GM21515 (cell line): Measurements from ENCODE around the gene ZFAND2B.

Experiments
- ATAC-seq: cut with Tn5 transposase; IDR thresholded peaks from one replicate; pipeline ENCODE4 v1.9.1; 2021; ENCODE audit not compliant: unreplicated experiment

Gene ZFAND2B

DNA sequence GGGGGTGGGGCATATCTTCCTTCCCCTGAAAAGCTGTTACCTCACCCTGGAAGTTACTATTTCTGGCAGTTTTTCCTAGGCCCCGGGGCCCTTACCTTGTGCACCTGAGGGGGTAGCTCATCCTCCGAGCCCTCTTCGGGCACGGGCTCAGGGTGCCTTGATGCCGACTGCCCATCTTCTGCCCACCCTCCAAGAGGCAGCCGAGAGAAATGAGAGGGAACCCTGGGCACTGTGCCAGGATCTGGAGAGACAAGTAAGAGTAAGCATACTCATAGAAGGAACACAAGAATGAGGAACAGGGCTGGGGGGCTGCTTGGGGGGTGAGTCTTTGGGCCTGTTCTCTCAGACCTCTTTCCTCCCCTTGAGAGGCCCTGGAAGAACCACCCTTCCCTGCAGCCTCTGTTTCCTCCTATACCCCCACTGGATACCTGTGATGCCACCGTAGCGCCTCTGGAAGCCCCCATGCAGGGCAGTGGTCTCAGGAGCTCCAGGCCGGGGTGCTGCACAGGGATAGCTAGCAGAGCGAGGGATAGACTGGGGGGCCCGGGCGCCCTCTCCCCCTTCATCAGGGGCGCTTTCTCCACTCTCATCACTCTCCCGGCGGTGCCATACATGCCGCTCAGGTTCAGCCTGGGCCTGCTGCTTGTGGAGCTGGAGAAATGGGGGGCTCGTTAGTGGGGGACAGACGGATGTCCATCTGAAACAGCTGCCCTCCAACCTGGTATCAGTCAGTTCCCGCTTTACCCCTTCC is 14.2 kb downstream of the ZFAND2B start:
- ATAC-seq, result no peak

DNA sequence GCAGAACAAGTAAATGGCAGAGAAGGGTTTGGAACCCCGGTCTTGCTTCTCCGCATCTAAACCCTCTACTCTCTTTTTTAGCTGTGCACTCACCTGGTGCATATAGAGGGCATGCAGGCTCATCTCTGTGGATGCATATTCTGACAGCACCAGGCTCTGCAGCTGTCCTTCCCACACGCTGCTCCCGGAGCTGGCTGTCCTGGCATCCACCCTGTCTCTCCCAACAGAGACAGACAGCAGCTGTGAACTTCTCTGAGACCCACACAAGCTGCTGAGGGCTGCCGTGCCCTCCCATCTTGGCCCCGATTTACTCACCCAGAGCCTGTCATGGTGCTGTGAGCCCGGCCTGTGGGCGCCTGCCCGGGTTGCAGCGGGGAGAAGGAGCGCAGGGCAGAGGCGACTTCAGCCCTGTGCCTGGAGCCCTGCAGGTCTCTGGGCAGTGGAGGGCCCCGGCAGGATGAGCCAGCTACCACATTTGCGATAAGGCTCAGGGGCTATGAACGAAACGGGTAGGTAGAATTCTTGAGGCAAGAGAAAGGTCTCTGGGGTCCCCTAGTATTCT is 15.5 kb downstream of the ZFAND2B start:
- no peak for ATAC-seq

DNA sequence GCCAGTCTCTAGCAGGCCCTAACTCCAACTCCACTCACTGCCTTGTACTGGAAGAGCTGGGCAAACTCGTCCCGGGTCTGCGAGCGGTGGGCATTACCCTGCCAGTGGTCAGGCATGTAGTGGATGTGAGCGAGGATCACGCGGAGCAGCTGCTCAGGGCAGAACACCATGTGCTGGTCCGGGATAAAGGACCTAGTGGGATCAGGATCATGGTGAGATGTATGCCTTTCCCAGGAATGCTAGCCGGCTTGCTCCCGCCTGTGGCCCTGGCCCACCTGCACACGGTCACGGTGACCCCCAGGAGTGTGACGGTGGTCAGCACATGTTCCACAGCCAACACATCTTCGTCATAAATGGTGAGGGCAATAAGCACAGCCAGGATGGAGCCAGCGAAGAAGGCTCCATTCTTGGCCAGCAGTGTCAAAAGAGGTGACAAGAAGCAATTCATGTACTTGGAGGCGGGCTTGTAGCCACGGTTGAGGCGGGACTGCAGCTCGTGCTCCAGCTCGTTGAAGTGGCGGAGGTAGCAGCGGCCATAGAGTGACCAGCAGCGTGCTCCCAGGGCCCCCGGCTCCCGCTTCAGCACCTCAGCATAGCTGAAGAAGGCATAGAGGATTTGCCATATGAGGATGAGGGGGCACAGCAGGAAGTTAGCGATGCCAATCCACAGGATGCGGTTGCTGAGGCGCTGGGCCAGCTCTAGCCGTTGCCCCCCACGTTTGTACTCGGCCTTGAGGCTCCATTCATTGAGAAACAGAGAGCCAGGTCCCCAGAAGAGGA is 17.4 kb downstream of the ZFAND2B start:
- no peak for ATAC-seq

DNA sequence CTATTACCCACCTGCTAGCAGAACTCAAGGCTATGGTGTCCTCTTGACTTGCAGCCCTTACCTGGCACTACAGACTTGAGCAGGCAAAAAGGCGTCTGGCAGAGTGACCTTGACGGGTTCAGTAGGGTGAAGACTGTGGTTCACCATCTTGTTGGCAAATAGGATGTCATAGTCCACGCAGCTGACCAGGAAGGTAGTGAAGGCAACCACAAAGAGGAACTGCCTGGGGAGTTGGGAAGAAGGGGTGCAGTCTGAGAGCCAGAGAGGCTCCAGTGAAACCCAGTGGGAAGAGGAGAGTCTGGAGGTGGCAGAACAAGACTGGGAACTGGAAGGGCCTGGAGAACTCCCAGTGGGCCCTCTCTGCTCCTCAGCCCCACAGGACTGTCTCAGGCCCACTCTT is 18.8 kb downstream of the ZFAND2B start:
- no peak for ATAC-seq

DNA sequence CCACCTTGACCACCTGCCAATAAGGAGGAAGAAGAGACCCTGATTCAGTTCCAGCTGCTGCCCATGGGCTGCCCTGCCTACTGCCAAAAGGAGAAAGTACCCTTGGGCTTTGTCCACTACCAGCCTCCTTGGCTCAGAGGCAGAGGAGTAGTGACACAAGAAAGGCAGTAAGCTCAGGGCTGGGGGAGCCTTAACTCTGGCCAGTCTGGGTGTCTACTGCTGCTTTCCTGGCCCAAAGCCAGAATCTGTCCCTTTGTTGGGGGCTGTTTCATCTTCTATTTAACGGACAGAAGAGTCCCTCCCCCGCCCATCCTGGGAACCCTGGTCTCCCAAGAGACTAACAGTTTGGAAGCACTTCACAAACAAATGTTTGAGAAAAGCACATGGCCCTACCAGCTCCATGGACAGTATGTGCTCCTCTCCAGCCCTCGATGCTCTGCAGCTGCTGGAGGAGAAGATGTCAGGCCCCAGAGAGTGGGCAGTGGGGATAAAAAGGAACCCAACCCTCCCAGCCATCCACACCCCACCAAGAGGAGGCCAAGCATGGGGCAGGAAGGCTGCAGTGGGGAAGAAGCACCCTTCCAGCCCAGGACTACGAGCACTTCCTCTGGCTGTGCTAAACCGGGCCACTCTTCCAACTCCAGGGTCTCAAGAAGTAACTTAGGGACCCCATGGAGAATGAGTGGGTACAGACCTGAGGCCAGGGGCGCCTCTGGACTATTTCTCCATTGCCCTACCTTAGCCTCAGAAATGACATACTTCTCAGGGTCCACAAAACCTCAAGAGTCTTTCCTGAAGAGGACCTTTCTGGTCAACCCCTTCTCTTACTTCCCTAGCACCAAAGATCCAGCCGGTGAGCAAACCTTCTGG is 21.7 kb downstream of the ZFAND2B start:
- peak; percentile 0 for ATAC-seq

DNA sequence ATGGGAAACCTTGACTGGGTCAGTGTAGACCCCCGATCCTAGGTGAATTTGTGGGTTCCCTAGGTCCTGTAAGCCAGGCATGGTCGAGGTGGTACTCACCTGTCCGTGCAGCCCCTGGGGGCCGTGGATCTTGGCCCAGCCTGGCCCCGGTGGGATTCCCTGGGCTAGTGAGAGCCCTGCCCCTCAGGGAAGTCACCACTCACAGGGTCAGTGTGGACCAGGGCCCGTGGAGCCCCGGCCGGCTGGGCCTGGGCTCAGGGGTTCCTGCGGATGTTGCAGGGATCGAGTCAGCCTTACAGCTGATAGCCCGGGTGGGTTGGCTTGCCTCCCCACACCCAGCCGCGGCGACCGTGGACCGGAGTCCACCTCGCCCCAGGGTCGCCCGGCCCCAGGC is 22.3 kb downstream of the ZFAND2B start:
- no peak for ATAC-seq

DNA sequence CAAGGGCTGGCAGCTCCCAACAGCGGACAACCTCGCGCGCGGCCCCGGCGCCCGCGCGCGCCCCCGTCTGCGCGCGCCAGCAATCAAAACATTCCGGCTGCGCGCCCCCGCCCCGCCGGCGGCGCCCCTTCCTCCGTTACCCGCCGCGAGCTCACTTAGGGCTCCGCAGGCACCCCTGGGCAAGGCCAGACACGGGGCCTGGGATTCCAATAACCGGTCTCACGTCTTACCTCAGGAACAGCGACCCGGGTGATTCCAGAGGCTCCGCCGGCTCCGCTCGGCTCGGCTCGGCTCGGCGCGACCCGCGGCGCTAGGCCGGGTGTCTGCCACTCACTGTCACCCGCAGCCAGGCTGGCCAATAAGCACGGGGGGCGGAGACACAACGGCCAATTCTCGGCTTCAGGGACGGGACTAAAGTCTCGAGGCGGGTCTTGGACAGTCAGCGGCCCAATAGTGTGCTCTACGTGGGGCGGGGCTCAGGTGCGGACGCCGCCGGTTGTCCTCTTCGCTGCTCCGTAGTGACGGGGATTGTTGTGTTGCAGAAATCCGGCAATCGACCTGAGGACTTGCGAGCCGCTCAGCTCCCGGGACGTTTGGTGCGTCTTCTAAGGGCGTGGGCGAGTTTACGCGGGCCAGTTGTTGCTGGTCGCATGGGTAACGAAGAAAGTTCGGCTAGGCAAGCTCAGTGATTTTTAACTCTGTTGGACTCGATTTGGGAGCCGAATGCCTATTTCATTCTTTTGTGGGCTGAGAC is 22.9 kb downstream of the ZFAND2B start, which contains the start of the genes ANKZF1 and ATG9A:
Gene ANKZF1, plus strand, starts transcription at position 502 of the 754 bp plus-strand sequence. CDS start 452 bp downstream, outside the sequence.
Gene ATG9A, minus strand, starts transcription at position 332 of the 754 bp plus-strand sequence. CDS start 1,612 bp downstream, outside the sequence.
- ATAC-seq, result peak; percentile 97

DNA sequence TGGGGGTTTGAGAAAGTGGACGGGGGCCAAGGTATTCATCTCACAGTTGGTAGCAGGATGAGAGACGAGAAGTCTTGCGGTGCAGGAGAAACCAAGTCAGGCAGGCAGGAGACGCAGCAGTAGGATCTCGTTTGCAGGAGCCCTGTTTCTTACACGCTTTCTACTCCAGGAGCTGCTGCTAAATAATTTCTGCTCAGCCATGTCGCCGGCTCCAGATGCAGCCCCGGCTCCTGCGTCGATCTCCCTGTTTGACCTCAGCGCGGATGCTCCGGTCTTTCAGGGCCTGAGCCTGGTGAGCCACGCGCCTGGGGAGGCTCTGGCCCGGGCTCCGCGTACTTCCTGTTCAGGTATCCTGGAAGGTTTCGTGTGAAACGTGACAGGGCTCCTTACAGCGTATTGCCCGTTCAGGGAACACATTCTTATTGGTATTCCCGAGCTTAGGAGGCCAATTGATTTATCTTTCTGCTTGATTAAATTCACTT is 23.5 kb downstream of the ZFAND2B start:
- peak; percentile 22 for ATAC-seq

DNA sequence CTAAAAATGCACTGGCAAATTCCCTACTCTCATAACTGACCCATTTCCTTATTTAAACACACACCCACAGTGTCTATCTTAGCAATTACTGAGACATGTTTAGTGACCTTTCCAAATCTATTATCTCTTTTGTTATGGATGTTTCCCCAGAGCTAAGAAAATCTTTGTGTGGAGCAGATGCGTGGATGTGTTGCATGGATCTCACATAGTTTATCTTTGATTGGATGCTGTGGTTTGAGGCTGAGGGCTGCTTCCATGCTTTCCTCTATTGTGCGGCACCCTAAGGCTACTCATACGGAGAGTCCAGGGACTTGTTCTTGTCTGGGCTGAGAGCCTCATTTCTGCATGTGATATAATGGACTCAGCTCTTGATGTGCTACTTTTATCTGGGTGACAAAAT is 27.7 kb downstream of the ZFAND2B start:
- no peak for ATAC-seq

DNA sequence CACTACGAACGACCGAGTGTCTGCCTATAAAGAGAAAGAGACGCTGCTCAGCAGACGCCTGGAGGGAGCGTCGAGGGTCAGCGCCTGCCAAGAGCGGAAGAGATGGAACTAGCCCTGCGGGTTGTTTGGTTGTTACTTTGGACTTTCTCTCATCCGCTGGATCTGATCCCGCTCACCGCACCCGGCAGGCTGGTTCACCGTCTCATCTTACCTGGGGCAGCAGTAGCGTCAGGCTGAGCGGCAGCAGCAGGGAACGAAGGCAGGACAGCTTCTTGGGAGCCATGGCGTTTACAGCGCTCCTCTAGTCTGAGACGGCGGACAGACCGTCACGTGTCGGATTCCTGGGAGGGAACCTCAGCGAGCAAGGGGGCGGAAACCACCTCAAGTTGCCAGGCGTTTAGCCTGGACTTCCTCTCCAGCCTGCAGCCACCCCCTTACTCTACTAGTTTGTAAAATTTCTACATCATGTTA is 36.7 kb downstream of the ZFAND2B start:
- ATAC-seq, result no peak

DNA sequence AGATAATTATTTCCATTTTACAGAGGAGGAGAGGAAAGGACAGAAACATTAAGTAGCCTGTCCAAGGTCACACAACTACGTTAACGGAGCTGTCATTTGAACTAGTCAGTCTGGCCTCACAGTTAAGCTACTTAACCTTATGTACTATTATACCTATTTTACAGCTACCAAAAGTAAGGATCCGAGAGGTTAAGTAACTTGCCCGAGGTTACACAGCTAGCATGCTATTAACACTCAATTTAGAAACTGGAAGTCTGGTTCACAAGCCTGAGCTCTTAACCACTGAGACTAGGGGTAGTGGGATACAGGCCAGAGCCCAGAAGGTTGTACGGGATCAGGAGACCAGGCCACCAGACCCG is 38.2 kb downstream of the ZFAND2B start:
- no peak for ATAC-seq

DNA sequence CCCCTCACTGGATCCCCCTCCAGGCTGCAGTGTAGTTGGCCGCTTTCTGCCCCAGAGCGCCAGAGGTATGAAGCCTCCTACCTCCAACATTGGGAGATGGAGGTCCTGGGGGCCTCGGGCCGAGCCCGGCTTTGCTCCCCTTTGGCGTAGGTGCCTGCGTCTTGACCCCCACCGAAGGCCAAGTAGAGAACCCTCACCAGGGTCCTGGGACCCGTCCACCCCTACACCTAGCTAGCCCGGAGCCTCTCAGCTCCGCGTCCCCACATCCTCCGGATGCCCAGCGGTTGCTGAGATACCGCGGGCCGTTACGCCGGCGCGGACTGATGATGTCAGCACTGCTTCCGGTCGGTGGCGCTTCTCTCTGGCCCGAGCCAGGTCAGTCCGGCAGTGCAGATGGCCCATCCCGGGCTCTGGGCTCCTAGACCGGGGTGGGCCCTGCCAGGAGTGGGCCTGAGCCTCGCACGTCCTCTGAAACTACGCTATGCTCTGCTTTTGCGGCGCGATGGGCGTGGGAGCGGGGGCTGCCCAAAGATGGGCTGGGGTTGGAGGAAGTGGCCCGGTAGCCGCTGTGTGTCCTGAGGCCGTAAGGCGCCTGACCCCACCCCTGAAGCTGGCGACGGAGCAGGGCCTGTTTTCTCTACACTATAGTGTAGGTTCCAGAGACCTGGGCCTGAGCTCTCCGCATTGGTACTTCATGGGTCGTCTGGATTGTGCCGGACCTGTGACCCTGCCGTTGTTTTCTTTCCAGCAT is 38.7 kb downstream of the ZFAND2B start, which contains the start of the genes GLB1L and STK16:
Gene GLB1L, minus strand, starts transcription at position 297 of the 751 bp plus-strand sequence. CDS start 1,871 bp downstream, outside the sequence.
Gene STK16, plus strand, starts transcription at position 332 of the 751 bp plus-strand sequence. CDS start 521 bp downstream, outside the sequence.
- ATAC-seq, result peak; percentile 69

DNA sequence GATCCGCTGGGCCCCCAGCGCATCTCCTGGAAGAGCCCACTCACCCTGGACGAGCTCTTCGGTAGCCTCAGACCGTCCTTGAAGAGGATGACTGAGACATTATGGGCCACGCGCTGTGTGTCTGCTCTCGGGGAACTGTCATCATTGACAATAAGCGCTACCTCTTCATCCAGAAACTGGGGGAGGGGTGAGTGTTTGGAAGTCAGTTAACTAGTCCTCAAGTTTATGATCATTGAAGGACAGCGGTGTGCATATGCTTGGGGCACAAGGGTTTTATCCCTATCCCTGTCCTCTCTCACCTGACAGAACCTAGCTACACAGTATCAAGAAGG is 39.3 kb downstream of the ZFAND2B start:
- ATAC-seq, result peak; percentile 1

DNA sequence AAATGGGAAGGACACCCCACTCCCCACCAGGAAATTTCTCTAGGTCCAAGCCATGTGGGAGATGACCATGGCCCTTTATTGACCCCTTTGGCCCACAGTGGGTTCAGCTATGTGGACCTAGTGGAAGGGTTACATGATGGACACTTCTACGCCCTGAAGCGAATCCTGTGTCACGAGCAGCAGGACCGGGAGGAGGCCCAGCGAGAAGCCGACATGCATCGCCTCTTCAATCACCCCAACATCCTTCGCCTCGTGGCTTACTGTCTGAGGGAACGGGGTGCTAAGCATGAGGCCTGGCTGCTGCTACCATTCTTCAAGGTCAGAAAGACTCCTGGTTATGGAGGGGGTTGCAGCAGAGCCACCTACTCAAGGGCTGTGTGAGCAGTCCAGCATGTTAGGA is 40.0 kb downstream of the ZFAND2B start:
- ATAC-seq, result no peak

DNA sequence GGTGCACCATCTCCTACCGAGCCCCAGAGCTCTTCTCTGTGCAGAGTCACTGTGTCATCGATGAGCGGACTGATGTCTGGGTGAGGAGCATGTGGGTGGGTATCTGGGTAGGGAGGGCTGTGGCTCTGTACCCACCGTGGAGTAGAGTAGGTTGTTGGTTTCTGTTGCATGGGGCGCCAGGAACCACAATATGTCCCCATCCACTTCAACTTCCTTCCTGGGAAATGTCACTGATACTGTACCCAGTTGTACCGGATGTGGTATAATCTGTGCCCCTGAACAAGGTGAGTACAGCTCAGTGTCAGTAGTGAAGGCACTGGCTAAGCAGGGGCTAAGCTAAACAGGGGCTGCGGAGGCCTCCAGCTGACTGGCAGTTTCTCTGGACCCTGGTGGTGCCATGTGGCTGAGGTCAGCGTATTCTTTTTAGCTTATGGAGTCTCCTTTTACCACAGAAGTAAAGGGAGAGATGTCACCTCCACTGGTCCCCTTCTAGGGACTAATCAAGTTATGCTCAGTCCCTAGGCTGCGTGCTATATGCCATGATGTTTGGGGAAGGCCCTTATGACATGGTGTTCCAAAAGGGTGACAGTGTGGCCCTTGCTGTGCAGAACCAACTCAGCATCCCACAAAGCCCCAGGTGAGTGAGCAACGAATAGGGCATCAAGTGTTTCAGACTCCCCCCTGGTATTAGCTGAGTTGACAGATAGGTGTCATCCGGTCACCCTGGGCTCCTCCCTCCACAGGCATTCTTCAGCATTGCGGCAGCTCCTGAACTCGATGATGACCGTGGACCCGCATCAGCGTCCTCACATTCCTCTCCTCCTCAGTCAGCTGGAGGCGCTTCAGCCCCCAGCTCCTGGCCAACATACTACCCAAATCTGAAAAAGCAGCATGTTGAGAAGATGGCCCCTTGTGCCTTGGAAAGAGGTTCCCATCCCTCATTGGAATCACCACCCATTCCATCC is 41.4 kb downstream of the ZFAND2B start:
- no peak for ATAC-seq

DNA sequence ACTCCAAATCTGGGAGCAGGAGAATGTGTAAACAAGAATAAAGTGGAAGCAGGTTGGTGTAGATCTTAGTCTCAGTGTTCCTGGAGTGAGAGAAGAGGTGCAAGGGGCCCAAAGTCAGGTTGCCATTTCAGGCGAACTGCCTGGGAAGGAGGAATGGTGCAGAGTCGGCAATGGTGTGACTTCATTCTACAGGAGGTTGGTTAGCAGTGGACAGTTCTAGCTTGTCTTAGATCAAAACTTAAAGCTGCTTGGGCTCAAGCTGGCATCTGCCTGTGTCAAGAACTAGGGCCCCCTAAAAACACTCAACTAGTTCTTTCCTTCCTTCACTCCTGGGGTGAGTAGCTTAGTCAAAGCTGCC is 42.2 kb downstream of the ZFAND2B start:
- ATAC-seq, result no peak

DNA sequence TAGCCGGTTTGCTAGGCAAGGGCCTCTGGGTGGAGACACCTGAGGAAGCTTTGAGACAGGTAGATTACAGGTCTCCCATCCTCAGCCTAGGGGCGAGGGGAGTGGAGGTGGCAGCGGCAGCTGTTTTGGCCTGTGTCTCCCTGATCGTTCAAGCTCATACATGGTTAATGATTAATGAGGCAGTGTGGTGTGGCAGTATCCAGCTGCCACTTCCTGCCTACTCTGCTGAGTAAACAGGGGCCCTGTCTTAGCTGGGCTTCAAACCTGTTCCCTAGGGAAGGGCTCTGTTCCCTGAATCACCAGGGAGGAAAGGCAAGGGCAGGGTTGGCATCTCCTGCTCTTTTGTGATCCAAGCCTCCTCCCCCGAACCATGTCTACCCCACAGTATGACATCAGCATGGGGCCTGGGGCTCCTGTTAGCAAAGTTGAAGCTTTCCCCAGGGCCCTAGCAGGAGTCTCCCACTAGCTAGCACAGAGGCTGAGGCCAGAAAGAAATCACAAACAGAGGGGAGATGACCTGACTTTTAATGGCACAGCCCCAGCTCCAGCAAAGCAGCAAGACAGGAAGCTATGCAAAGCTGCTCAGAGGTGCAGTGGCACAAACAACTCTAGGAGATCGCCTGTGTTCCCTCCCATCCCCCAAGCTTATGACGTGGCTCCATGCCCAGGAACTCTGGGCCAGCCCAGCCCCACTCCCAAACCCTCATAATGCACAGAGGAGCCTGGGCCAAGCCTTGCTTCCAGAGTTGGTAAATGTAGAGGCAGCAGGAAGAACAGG is 42.8 kb downstream of the ZFAND2B start:
- ATAC-seq, result peak; percentile 22
